Esophagus squamous epithelium (tissue), 4 donors: ENCODE results near the gene RIMBP2.

ENCODE experiments used
- POLR2A ChIP-seq, 4 donors: fragments of 450-650 bp; IDR thresholded peaks; one replicate each; pipeline ENCODE4 v1.6.1; 2017; ENCODE audit warnings: antibody characterized with exemption in 4 of 4, mild to moderate bottlenecking in 4 of 4, moderate library complexity in 3 of 4
- TF ChIP-seq, protein P1 (sequence below), 6 experiments: fragments of 450-650 bp in 4 of 6; fragments of 200-600 bp in 2 of 6; sonication (generic) in 2 of 6; IDR thresholded peaks; one replicate each; pipeline ENCODE4 v1.5.1; 2016 to 2019; ENCODE audit warnings: antibody characterized with exemption in 6 of 6, mild to moderate bottlenecking in 4 of 6, moderate library complexity in 4 of 6

- TF ChIP-seq, protein P1, sequence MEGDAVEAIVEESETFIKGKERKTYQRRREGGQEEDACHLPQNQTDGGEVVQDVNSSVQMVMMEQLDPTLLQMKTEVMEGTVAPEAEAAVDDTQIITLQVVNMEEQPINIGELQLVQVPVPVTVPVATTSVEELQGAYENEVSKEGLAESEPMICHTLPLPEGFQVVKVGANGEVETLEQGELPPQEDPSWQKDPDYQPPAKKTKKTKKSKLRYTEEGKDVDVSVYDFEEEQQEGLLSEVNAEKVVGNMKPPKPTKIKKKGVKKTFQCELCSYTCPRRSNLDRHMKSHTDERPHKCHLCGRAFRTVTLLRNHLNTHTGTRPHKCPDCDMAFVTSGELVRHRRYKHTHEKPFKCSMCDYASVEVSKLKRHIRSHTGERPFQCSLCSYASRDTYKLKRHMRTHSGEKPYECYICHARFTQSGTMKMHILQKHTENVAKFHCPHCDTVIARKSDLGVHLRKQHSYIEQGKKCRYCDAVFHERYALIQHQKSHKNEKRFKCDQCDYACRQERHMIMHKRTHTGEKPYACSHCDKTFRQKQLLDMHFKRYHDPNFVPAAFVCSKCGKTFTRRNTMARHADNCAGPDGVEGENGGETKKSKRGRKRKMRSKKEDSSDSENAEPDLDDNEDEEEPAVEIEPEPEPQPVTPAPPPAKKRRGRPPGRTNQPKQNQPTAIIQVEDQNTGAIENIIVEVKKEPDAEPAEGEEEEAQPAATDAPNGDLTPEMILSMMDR (IDR thresholded peaks at IDR 0.05) = no peak
- no peak for TF ChIP-seq POLR2A (IDR thresholded peaks at IDR 0.05)
These were observed 226.8 kb downstream of the RIMBP2 start for GRCh38 chr12:130489293-130489692.
